ENCODE measurements around the gene DBX1.
"Not testable (repeated sequence)": the region's sequence is repeated elsewhere in the genome, so short reads cannot be mapped to it uniquely, and the experiment has no call there.

The DBX1 gene

DNA sequence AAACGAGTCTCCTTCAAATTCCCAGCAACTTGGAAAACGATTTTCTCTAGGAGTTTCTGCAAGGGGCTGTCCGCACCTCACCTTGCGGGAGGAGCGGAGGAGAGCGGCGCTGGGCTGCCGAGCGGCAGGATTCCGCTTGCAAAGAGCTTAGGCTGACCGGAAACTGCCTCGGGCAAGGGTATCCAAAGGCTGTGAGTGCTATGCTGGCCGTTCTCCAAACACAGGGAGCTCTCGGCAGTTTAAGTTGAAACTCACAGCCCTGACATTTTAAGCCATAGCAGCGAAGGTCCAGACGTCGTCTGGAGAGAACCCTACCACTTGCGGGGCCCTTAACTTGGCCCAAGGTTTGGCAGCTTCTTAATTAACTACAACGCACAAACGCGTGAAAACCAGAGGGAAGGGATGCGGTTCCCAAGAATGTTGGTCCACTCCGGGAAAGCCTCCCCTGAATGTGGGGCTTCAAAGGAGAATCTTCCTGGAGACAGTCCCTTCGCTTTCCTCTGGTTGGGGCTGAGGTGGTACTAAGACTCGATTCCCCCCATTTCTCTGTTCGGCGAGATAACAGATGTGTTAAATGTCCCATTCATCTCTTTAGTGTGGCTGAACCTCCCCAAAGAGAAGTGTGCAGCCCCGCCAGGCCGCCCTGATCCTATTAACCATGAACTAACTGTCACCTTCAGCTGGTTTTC lies 1.1 kb upstream of the DBX1 start:
- no peak for DNase-seq

DNA sequence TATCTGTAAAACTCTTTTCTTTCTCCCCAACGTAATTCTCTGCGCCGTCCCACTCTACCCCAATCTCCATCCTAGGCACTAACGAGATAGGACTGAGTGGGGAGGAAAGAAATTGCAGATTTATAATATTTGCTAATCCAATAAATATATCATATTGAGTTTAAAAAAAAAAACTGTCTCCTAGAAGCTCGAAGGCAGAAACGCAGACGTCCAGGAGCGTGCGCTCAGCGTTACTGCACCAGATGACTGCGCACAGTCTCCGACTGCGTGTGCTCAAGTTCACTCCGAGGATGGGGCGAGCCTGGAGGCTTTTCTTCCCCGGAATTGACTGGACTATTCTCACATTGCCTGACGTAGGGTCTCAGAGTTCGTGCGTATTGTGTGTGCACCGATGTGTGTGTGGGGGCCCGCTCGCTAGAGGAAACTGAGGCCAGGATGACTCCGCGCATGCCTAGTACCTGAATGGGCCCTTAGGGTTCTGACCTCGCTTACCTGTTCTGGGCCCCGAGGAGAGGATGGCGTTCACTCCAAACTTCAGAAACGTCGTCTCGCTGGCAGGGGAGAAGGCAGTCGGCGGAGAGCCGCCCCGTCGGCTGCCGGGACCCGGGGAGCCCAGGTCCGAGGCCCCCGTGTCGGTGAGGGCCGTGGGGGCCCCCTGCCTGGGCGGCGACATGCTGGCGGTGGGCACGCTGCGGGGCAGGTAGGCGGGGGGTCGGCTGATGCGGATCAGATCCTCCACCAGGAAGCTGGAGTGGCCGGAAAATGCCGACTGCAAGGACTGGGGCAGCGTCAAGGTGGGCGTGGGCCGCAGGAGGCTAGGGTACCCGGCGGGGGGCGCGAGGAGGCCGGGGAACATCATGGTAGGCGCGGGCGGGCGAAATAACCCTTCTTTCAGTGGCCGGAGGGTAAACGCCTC lies 551 bp downstream of the DBX1 start:
- no peak for DNase-seq

DNA sequence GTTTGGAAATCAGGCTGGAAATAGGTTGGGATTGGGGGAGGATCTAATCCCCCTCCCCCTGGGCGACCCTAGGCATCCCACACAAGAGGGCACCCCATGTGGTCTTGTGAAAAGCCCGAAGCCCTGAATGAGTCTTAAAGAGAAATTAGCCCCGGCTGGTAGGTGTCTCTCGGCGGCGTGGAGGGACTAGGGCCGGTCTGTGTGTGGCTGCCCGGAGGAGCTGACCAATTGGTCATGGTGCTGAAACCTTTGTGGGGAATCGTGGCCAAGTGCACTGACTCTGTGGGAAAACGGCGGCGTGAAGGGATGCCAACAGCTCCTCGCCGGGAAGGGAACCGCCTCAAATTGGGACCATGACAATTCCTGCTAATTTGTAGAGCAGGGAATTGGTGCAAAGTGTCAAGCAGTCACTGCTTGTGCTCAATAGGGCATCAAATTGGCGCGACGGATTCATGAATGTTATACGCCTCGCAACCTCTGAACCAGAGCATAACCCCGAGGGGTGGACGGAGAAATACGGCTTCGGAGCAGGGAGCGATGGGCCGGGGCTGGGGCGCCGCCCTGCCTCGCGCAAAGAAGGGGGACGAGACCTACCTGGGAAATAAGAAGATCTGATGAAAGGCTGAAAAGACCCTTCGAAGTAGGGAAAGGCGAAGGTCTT lies 1.5 kb downstream of the DBX1 start:
- no peak for DNase-seq

DNA sequence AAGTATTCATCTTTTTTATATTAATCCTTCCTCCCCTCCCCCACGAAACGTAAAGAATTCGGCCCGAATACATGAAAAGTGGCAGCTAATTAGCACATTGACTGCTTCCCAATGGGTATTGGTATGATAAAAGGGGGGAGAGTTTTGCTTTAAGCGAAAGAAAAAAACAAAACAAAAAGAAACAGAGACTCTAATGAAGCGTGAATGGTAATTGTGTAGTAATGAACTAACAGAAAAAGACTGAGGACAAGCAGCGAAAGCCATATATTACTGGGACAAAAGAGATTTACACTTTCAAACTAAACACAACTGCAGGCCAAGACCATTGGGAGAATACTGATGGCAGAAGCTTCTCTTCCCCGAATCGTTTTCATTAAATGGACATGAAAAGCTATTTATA lies 2.5 kb downstream of the DBX1 start:
- DNase-seq = no peak

DNA sequence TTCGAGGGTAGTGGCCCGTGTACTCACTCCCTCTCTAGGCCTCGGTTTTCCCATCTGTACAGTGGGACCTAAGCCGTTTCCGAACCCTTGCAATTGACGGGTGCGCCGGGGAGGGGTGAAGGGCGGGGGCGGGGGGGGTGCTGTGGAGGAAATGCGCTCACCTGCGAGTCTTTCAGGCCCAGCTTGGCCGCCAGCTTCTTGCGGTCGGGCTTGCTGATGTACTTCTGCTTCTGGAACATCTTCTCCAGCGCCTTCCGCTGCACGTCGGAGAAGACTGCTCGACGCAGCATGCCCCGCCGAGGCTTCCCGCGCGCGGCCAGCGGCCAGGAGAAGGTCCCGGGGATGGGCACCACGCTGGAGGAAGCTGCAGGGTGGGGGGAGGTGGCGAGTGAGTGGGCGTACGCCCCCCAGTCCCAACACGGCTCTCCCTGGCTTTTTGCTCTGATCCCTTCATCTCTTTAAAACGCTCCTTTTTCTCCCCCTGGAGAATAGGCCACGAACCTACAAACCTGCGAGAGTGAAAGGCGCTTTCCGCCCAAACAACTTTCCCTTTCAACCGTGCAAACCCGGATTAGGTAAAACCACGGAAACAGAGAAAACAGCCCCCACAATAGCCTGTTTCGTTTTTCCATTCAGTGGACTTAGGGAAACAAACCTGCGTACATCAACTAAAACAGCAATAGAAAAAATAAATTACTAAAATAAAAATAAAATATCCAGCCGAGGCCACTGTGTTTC lies 3.2 kb downstream of the DBX1 start:
- no peak for DNase-seq

DNA sequence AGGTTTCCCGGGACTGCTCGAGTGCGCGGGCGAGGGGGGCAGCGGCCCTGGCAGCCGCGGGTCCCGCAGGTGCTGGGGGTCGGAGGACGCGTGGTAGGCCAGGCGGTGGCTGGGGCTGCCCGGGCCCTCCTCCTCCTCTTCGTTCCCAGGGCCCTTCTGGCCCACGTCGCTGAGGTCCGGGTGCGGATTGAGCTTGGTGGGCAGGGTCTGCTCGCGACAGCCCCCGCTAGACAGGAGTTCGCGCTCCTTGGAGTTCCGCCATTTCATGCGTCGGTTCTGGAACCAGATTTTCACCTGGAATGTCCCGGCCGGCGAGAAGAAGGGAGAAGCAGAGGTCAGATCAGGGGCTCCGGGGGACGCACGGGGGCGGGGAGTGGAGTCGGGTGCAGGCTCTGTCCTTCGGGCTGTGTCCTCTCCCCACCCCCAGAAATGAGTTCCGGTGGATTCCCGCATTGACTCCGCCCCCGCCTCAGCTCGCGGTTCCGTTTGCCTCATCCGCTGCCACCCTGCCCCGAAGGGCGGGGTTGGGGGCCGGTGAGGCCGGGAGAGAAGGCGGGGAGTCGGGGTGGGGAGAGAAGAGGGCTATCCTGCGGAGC lies 3.9 kb downstream of the DBX1 start:
- no peak for DNase-seq

DNA sequence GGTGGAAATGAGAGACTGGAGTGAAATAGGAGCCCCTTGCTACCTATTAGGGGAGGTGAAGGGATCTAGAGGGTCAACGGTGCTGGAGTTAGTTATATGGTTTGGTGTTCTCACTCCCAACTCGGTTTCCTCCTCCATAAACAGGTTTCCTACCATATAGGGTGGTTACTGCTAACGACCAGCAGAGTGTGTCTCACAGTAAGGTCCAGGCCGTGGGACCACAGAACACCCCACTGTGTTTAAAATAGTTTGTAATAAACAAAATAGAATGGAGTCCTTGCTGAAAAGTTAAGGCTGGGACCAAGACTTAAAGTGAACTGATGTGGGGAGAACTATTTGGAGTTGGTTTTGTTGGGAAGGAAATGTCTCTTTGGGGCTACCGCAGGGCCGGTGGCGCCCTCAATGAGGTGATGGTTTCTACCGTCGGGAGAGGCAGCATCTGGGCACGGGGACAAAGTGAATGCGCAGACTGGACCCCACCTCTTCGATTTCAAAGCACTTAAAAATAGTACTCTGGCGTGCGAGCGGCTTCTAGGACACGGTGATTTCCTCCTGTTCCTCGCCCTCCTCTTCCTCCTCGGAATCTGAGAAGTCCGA lies 4.5 kb downstream of the DBX1 start:
- DNase-seq = no peak

DNA sequence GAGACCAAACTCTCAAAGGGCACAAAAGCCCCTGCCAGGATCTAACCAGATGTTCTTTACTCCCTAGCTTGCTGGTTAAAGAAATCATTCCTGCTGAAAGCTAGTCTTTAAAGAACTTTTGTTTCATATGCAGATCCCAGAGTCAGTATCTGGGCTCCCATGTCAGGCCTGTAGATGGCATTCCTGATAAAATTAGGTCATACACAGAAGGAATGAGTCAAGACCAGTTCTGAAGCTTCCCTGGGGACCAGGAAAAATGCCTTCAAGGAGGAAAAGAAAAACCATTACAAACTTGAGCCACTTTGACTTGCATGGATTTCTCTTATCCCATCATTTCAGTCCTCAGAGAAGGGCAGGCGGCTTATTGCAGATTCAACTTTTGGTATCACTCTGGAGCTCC lies 5.9 kb downstream of the DBX1 start:
- no peak for DNase-seq

DNA sequence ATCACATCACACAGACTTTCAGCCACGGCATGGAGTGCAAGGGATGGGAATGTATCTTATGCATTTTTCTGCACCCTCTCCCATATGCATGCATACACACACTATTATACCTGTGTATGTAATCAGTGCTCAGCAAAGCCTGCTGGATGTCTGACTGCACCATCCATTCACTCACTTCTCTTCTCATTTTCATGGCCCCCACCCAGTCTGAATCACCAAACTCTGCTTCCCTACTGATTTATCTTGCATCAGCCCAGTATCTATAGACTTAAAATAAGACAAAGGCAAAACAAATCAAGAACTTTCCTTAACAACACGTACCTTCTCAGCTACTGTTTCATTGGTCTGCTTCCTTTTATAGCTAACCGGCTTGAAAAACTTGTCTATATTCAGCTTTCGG lies 21.6 kb downstream of the DBX1 start:
- no peak for DNase-seq

DNA sequence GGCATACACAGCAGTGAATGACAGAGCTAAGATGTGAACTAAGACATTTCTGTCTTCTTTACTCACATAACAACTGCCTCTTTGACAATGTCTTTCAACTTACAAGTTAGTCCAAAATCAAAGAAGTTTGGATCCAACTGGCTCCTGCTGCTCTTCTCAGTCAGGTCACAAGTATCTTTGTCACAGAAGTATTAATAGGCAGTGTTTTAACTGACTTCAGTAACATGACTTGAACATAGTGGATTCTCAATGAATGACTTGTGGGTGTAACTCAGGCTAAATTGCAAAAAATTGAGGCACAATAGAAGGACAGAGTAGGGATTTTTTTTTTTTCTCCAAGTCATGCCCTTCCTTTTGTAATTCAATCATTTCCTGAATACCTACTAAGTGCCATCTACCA lies 22.6 kb downstream of the DBX1 start:
- DNase-seq = no peak

DNA sequence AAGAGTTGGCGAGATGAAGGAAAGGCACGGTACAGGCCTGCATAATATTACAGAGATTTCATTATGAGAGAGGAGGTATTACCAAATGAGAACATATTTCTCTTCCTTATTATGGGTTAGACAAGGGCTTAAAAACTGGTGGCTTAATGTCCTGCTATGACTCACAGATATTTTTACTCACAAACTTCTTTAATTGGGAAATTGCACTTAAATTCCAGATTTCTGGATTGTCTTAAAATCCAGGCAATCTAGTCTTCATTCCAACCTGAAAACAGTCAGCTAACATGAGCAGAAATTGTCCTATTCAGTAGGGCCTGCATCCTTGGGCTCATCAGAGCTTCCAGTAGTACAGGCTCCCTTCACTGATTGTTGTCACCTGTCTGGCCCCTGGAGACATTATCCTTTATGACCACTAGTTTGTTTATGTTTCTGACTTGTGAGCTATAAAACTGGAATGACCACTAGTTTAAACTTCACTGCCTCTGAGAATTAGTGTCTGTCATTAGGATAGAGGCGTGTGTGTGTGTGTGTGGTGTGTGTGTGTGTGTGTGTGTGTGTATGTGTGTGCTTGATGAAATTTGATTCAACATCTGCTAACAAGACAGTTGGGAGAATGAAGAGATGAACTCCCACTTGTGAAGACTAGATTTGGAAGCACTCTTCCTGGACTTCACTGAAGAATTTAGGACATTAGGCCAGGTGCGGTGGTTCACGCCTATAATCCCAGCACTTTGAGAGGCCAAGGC lies 25.1 kb downstream of the DBX1 start:
- no peak for DNase-seq

DNA sequence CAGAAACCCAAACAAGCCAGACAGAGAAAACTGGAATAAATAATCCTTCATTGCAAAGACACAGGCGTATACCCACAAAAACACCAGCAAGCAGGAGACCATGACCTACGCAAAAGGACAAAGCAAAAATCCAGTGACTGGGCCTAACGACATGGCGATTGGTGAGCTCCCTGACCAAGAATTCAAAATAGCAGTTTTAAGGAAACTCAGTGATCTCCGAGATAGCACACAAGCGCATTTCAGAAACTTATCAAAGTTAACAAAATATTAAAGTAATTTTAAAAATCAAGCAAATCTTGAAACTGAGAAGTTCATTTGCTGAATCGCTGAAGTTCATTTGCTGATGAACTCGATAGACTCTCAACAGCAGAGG lies 27.6 kb downstream of the DBX1 start:
- no peak for DNase-seq

DNA sequence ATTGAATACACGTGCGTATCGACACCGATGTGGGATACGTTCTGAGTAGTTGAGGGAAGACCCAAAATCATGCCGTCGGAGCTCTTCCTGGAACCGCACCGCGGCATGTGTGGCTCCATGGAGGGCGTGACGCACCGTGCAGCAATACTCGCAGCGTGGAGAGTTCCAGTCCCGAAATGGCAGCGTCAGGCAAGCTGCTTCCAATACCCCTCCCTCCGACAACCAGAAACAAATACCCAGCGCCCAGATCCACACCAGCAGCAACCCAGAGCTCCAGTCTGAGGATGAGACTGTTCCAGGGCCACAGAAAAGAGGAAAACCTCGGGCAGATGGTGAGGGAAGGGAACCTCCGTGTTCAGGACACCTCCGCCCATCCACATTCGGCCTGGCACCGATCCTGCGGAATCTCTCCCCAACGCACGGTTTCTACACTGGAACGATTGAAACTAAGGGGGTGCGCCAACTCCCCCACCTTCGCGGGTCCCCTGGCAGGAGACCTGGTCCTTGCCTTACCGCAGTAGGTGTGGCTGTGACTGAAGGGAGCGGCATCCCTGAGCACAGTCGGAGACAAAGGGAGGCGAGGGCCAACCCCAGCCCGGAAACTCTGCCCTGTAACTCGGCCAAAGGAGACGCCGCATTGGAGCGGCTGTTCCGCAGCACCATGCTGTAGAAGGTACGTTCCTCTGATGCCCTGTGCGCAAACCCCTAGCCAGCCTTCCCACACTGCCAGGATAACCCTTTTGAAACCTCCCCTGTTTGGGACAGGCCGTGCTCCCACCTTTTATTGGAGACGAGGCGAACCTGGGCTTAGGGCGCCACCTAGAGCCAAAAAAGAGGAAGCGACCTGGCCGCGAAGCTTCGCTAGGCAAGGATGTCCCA lies 28.2 kb downstream of the DBX1 start:
- DNase-seq = no peak

DNA sequence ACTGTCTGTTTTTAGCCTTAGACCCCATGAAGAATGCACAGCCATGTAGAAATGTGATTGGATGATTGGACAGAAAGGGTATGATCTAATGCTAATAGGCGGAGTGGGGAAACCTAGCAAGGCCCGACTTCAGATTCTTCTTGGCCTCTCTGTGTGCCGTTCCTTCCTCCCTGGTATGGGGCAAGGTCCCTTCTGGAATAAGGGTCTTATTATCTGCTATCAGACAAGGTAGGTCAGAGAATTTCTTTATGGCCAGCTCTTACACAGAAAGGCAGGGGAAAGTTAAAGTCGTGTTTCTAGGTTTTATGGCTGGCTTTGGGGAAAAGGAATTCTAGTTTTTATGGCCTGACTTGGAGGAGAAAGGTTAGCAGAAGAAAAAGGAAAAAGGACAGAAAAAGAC lies 30.6 kb downstream of the DBX1 start:
- DNase-seq = no peak

DNA sequence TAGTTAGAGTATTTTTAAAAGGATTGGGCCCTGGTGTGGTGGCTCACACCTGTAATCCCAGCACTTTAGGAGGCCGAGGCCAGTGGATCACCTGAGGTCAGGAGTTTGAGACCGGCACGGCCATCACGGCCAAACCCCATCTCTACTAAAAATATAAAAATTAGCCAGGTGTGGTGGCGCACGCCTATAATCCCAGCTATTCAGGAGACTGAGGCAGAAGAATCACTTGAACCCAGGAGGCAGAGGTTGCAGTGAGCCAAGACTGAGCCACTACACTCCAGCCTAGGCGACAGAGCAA lies 31.8 kb downstream of the DBX1 start:
- DNase-seq = not testable (repeated sequence)

DNA sequence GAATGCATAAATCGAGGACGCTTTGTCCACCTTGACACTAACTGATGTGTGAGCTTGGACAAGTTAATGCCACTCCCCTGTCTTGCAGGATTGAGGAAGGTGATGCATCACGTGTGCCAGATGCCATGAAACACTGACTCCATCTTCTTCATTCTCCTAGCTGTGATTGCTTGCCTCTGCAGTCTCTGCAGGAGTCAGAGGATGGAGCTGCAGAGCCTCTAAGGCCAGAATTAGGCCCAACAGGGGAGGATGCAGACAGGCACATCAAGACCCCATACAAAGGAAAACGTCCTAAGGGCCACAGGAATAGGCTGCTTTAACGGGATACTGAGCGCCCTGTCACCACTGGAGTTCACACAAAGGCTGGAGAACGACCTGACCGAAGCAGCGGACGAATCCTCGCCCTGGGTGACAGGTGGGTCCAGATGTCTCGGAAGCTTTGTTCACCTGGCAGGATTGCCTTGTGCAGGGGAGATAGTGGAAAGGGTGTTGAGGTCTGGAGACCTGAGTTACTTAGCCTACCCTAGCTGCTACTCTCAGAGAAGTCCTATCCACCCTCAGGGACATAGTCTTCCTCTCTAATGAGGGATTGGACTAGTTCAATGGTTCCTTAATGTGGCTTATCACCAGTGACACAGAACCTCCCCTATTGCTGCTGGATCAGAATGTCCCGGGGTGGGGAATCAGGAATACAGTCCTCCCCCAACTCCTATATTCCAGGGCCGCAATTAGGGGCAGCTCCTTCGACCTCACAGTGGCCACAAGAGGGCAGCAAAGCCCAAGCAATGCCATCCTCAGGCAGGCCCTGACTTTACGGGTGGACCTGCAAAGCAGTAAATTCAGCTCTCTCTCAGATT lies 32.4 kb downstream of the DBX1 start:
- DNase-seq = peak; percentile 37 to 59

DNA sequence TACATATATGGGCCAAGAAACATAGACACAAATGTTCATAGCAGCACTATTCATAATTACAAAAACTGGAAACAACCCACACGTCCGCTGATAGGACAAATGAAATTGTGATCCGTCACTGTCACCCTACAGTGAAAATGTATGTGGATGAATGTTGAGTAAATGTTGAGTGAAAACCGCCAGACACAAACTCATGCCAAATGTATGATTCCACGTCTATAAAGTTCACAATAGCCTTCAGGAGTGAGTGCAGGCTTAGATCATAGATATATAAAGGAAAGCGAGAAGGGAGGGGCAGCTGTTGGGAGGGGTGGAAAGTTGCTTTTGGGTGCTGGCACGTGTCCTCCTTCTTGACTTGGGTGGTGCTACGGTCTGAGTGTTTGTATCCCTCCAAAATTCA lies 33.6 kb downstream of the DBX1 start:
- no peak for DNase-seq

DNA sequence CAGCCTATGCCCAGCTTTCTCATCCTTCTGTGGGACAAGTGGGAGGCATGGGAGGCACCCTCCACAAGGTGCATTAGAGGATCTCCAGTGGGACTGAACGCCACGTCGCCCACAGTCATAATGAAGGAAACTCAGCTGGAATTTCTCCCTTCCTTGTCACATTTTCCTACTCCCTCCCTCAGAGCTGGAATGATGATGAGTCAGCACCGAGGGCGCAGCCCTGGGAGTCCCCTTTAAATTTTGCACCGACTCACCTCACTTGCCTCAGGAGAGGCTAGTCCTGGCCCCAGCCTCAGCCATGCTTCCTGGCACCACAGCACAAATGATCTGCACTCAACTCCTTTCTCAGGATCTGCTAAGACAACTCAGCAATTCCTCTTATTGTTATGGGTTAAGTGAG lies 34.3 kb downstream of the DBX1 start:
- DNase-seq = no peak

DNA sequence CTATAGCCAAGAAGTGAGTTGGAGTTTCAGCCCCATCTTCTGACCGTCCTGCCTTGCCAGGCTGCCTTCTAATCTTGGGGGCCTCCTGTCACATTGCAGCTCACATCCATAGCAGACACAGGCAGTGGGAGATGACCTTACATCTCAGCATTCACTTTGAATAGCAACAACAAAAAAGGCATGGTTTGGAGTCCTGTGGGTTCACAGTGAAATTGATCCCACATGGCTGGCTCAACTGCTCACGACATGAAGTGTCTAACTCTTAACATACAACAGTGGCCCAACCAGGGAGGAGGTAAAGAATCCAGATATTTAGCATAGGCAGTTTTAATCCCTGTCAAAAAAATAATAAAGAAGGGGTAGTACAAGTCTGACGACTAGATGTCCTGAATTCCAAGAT lies 38.1 kb downstream of the DBX1 start:
- no peak for DNase-seq

All from NCI-H187 (cell line).